Endothelial cell of umbilical vein (primary cell): ENCODE measurements around the gene GOLGA2. TPM values are rescaled to one million over a fixed set of nuclear protein-coding genes. Genes with fewer than 3 reads are reported as not detected.

Source experiments
- BruUV-seq: library from RNA; stranded (reverse); fragments of 400-500 nt; replicated peaks from 2 replicates; lab custom pipeline; 2021; lab: Mats Ljungman, UMichigan
- CTCF ChIA-PET: fragments of 300-600, 350-600 bp; sonication (Branson Sonifier 250); formaldehyde crosslinking; loops from one replicate; lab custom pipeline; 2021; ENCODE audit warnings: antibody characterized with exemption, inconsistent platforms; lab: Charles Lee
- POLR2A ChIA-PET: fragments of 300-600, 350-600 bp; sonication (Branson Sonifier 250); formaldehyde crosslinking; loops from one replicate; lab custom pipeline; 2021; ENCODE audit warnings: antibody characterized with exemption, inconsistent platforms; lab: Charles Lee
- DNase-seq: peaks from one replicate; pipeline ENCODE4 v3.0.0-alpha.2; 2011; ENCODE audit warnings: low read depth, low spot score
- FAIRE-seq: peaks from 2 replicates; lab custom pipeline; 2011; peaks lifted over from hg19 to GRCh38; lab: Jason Lieb, UNC
- H2AFZ ChIP-seq: 2 replicates; pipeline ENCODE4 v1.6.0; 2012; ENCODE audit warnings: low read depth, low read length, control low read depth, inconsistent platforms
- H3K27ac ChIP-seq: 2 replicates; pipeline ENCODE4 v1.5.1; 2011; ENCODE audit warnings: low read depth, mild to moderate bottlenecking, control low read depth, low read length, moderate library complexity; ENCODE audit not compliant: insufficient read depth
- H3K27me3 ChIP-seq, 2 experiments: 2 replicates each; pipeline versions ENCODE4 v1.6.0 to v1.6.1; 2011; ENCODE audit warnings: low read length in 2 of 2, mixed read lengths in 1 of 2; ENCODE audit not compliant: control insufficient read depth in 2 of 2, insufficient read depth in 2 of 2
- H3K36me3 ChIP-seq, 2 experiments: 2 replicates in 1 of 2; 3 replicates in 1 of 2; pipeline ENCODE4 v1.5.1; 2011; ENCODE audit warnings: low read length in 2 of 2, mild to moderate bottlenecking in 1 of 2, moderate library complexity in 1 of 2; ENCODE audit not compliant: control insufficient read depth in 2 of 2, insufficient read depth in 2 of 2; ENCODE audit errors: extremely low read depth in 1 of 2
- H3K4me1 ChIP-seq: 3 replicates; pipeline ENCODE4 v1.5.1; 2011; ENCODE audit warnings: mild to moderate bottlenecking, low read length; ENCODE audit not compliant: control insufficient read depth, insufficient read depth; ENCODE audit errors: extremely low read depth
- H3K4me2 ChIP-seq: 2 replicates; pipeline ENCODE4 v1.6.1; 2011; ENCODE audit warnings: low read length, control low read depth, mixed read lengths; ENCODE audit not compliant: insufficient read depth
- H3K4me3 ChIP-seq, 3 experiments: fragments of 200-600 bp in 1 of 3; sonication (generic), shearing (Covaris generic) in 1 of 3; replicated peaks in 1 of 3; 2 replicates each; pipeline ENCODE4 v1.5.1; 2011 to 2016; ENCODE audit warnings: control low read depth in 3 of 3, low read length in 3 of 3, mild to moderate bottlenecking in 2 of 3, inconsistent platforms in 1 of 3, low read depth in 1 of 3, moderate library complexity in 1 of 3; ENCODE audit not compliant: insufficient read depth in 1 of 3
- H3K79me2 ChIP-seq: 2 replicates; pipeline ENCODE4 v1.6.0; 2012; ENCODE audit warnings: low read length, inconsistent platforms; ENCODE audit not compliant: control insufficient read depth, insufficient read depth
- H3K9ac ChIP-seq: replicated peaks from 2 replicates; pipeline ENCODE3; 2011; ENCODE audit warnings: low read length, control low read depth; ENCODE audit not compliant: insufficient read depth; ENCODE audit errors: extremely low read depth
- H3K9me1 ChIP-seq: replicated peaks from 3 replicates; pipeline ENCODE4 v1.6.0; 2011; ENCODE audit warnings: mild to moderate bottlenecking, low read length; ENCODE audit not compliant: control insufficient read depth, insufficient read depth; ENCODE audit errors: extremely low read depth
- H3K9me3 ChIP-seq: replicated peaks from 2 replicates; pipeline ENCODE4 v1.5.1; 2012; ENCODE audit warnings: low read length, inconsistent platforms; ENCODE audit not compliant: control insufficient read depth, insufficient read depth
- H4K20me1 ChIP-seq: replicated peaks from 2 replicates; pipeline ENCODE3; 2011; ENCODE audit warnings: mild to moderate bottlenecking, low read length; ENCODE audit not compliant: control insufficient read depth, insufficient read depth; ENCODE audit errors: extremely low read depth
- CTCF ChIP-seq, 2 donors: IDR thresholded peaks; 1 replicate in 1 of 2; 2 replicates in 1 of 2; pipeline ENCODE4 v1.5.1; 2011; ENCODE audit warnings: low read length in 2 of 2, mild to moderate bottlenecking in 2 of 2, moderate library complexity in 2 of 2, control low read depth in 1 of 2, inconsistent platforms in 1 of 2, low read depth in 1 of 2; ENCODE audit not compliant: insufficient read depth in 1 of 2; ENCODE audit errors: extremely low read depth in 1 of 2
- EZH2 ChIP-seq: IDR thresholded peaks from 2 replicates; pipeline ENCODE4 v1.6.1; 2012; ENCODE audit warnings: borderline replicate concordance, low read depth, mild to moderate bottlenecking, moderate library complexity, low read length, inconsistent platforms; ENCODE audit not compliant: severe bottlenecking
- FOS ChIP-seq: IDR thresholded peaks from 2 replicates; pipeline ENCODE4 v1.6.1; 2011; ENCODE audit warnings: mild to moderate bottlenecking, low read length, moderate library complexity, borderline replicate concordance; ENCODE audit not compliant: insufficient read depth
- GATA2 ChIP-seq: IDR thresholded peaks from 2 replicates; pipeline ENCODE4 v1.7.0; 2011; ENCODE audit warnings: low read depth, mild to moderate bottlenecking, moderate library complexity, mixed read lengths, low read length; ENCODE audit not compliant: insufficient read length, insufficient read depth
- JUN ChIP-seq: IDR thresholded peaks from 2 replicates; pipeline ENCODE4 v1.6.1; 2011; ENCODE audit warnings: borderline replicate concordance, low read depth; ENCODE audit not compliant: insufficient read length, insufficient read depth
- MAX ChIP-seq: IDR thresholded peaks from 2 replicates; pipeline ENCODE4 v1.6.1; 2011; ENCODE audit not compliant: insufficient read depth, insufficient read length
- MYC ChIP-seq: IDR thresholded peaks from one replicate; pipeline ENCODE4 v1.6.1; 2011; ENCODE audit warnings: mild to moderate bottlenecking, low read depth, low read length
- POLR2A ChIP-seq: IDR thresholded peaks from 2 replicates; pipeline ENCODE4 v1.6.1; 2012; ENCODE audit warnings: low read depth, mild to moderate bottlenecking, control low read depth, low read length
- POLR2AphosphoS5 ChIP-seq: IDR thresholded peaks from 2 replicates; pipeline ENCODE4 v1.6.1; 2012; ENCODE audit warnings: low read depth, mild to moderate bottlenecking, control low read depth, low read length, moderate library complexity; ENCODE audit not compliant: insufficient read depth
- dilution Hi-C: fragments of 300-500 bp; cut with MboI; formaldehyde crosslinking; loops from one replicate; pipeline ENCODE4 v1.15.0; 2019; ENCODE audit warnings: low sequenced_read_pairs; ENCODE audit not compliant: extremely low pct_ligation_motif_present
- intact Hi-C: fragments of 100-400 bp; cut with micrococcal nuclease; formaldehyde crosslinking; loops from one replicate; pipeline ENCODE4 v1.10.0; 2022
- polyA plus RNA-seq, 4 experiments: library from polyadenylated mRNA; depleted of rRNA in 3 of 4; stranded (reverse) in 3 of 4; unstranded in 1 of 4; fragments of >200 nt; gene quantifications; 2 replicates each; pipeline versions ENCODE4 v1.2.1 to v1.2.3, GENCODE V29; 2011 to 2012; ENCODE audit warnings: missing spikeins in 1 of 4
- total RNA-seq: library from RNA; stranded (reverse); gene quantifications from 2 replicates; pipeline ENCODE4 v1.2.3, GENCODE V29; 2021

The GOLGA2 gene
- total and polyA plus RNA-seq, 2 donors (not counting 3 experiments of a cell fraction or from before 2014, with no cell fraction given) = 52.3 to 114 TPM

GRCh38 chr9:128247226-128247803 lies 28.5 kb downstream of the GOLGA2 start:
- H3K4me1 ChIP-seq = peaks cover 28% of the 10 kb centered on the region
- H3K27ac ChIP-seq = no peak overlapping the region
- no peak overlapping the region for H3K4me2 ChIP-seq
- H3K4me3 ChIP-seq = no peak overlapping the region
- ChIA-PET POLR2A (no interaction called here), CTCF (no interaction called here)
- no peak overlapping the region for H3K9ac ChIP-seq
- TF ChIP-seq CTCF (IDR thresholded peaks at IDR 0.05; ENCODE audit: extremely low read depth in 1 of 2, insufficient read depth in 1 of 2, low read depth in 1 of 2, low read length in 2 of 2) = no peak
- no peak for TF ChIP-seq JUN
- TF ChIP-seq POLR2A = no peak
- no peak for TF ChIP-seq FOS
- no peak for TF ChIP-seq GATA2
- TF ChIP-seq POLR2AphosphoS5 = no peak
- no peak for TF ChIP-seq MYC
- TF ChIP-seq EZH2 = no peak
- TF ChIP-seq MAX = no peak
- H3K9me3 ChIP-seq = no peaks in the 10 kb centered on the region
- H3K27me3 ChIP-seq = no peaks in the 10 kb centered on the region
- no peaks in the 10 kb centered on the region for H4K20me1 ChIP-seq
- H3K36me3 ChIP-seq = no peaks in the 10 kb centered on the region
- FAIRE-seq = no peak
- intact Hi-C loops = no loop called here
- H3K9me1 ChIP-seq = no peaks in the 10 kb centered on the region
- dilution Hi-C loops = no loop called here
- H2AFZ ChIP-seq = no peak overlapping the region
- no peak for DNase-seq
- no peaks in the 10 kb centered on the region for H3K79me2 ChIP-seq
- no TSS peak for BruUV-seq
